ENCODE measurements around the gene COL16A1. TPM values are rescaled to one million over a fixed set of nuclear protein-coding genes. Genes with fewer than 3 reads are reported as not detected.

Gene COL16A1
- total and polyA plus RNA-seq, 5 donors from 2014 or later: not detected

DNA sequence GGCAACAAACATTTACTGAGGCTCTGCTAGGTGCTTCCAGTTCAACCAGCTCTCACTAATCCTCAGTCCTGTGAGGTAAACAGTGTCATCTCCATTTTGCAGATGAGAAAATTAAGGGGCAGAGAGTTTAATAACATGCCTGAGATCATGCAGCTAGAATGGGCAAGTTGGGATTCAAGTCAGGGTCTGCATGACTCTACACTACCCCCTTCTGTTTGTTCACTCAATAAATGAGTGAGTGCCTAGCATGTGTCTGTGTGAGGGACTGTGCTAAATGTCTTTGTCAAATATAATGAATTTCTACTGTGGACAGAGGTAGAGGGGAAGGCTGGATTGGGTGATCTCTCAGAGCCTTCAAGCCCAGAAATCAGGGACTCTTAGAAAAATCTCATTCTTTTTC is 63.6 kb downstream of the COL16A1 start:
- peaks cover 19% of the 10 kb centered on the region for H3K4me1 ChIP-seq (ENCODE audit: control insufficient read depth, insufficient read depth, low read length, poor library complexity, severe bottlenecking)

DNA sequence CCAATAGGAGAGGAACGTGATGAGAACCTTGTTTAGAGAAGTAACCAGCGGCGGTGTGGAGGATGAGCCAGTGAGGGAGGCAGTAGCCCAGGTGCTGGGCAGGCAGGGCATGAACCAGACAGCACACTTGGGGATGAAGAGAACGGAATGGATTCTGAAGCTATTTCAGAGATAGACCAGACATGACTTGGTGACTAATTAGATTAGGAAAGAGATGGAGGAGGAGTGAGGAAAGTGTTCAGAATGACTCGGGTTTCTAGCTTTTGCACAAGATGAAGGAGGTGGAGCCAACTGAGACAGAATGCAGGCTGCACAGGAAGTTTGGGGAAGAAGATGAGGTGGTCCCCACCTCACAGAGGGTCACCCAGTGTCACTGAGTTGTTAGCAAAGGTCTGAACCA is 64.3 kb downstream of the COL16A1 start:
- Histone ChIP-seq H3K9me3 (ENCODE audit: control insufficient read depth in 2 of 2, low read length in 2 of 2) (no peaks in the 10 kb centered on the region), H3K4me3 (ENCODE audit: low read depth, low read length) (no peak overlapping the region), H3K27me3 (ENCODE audit: control insufficient read depth, insufficient read depth, low read length) (no peaks in the 10 kb centered on the region), H3K4me1 (ENCODE audit: control insufficient read depth, insufficient read depth, low read length, poor library complexity, severe bottlenecking) (peaks cover 19% of the 10 kb centered on the region), H3K27ac (ENCODE audit: insufficient read depth, low read length, poor library complexity, severe bottlenecking) (no peak overlapping the region), H3K36me3 (ENCODE audit: control insufficient read depth, insufficient read depth, low read length) (peaks cover 19% of the 10 kb centered on the region)
- H3K9me3 Mint-ChIP-seq: no peaks in the 10 kb centered on the region
- no peak for DNase-seq
- peaks cover 27 to 46% (median 37%) of the 10 kb centered on the region in 4 donors for H3K4me1 Mint-ChIP-seq
- no peak overlapping the region for H3K4me3 Mint-ChIP-seq
- no peak for ATAC-seq (ENCODE audit: low read depth in 2 of 2)
- H3K36me3 Mint-ChIP-seq: peaks cover 8% of the 10 kb centered on the region
- peaks cover 2% of the 10 kb centered on the region for H3K27me3 Mint-ChIP-seq
- H3K27ac Mint-ChIP-seq: no peak overlapping the region

More for the DNA sequence above, 63.6 kb downstream of the COL16A1 start:
- Mint-ChIP-seq H3K27ac (no peak overlapping the region), H3K4me3 (no peak overlapping the region), H3K36me3 (peaks cover 4% of the 10 kb centered on the region), H3K9me3 (no peaks in the 10 kb centered on the region), H3K27me3 (peaks cover 8% of the 10 kb centered on the region), H3K4me1 (peaks cover 27 to 52% (median 40%) of the 10 kb centered on the region in 4 donors)
- Histone ChIP-seq H3K27ac (ENCODE audit: insufficient read depth, low read length, poor library complexity, severe bottlenecking) (no peak overlapping the region), H3K4me3 (ENCODE audit: low read depth, low read length) (no peak overlapping the region), H3K36me3 (ENCODE audit: control insufficient read depth, insufficient read depth, low read length) (peaks cover 14% of the 10 kb centered on the region), H3K27me3 (ENCODE audit: control insufficient read depth, insufficient read depth, low read length) (no peaks in the 10 kb centered on the region), H3K9me3 (ENCODE audit: control insufficient read depth in 2 of 2, low read length in 2 of 2) (no peaks in the 10 kb centered on the region)
- DNase-seq: no peak
- no peak for ATAC-seq (ENCODE audit: low read depth in 2 of 2)

GRCh38 chr1:31637915-31638673 is 65.7 kb downstream of the COL16A1 start:
- Mint-ChIP-seq H3K27ac (peak overlapping the region in 2 of 3 donors; percentile 2 to 30), H3K4me3 (peak overlapping the region in 1 of 4 donors; percentile 55), H3K4me1 (peaks cover 25 to 33% (median 28%) of the 10 kb centered on the region in 4 donors), H3K27me3 (no peaks in the 10 kb centered on the region), H3K9me3 (no peaks in the 10 kb centered on the region), H3K36me3 (peaks cover 9% of the 10 kb centered on the region)
- Histone ChIP-seq H3K27me3 (ENCODE audit: control insufficient read depth, insufficient read depth, low read length) (no peaks in the 10 kb centered on the region), H3K4me1 (ENCODE audit: control insufficient read depth, insufficient read depth, low read length, poor library complexity, severe bottlenecking) (peaks cover 7% of the 10 kb centered on the region), H3K4me3 (ENCODE audit: low read depth, low read length) (no peak overlapping the region), H3K36me3 (ENCODE audit: control insufficient read depth, insufficient read depth, low read length) (peaks cover 27% of the 10 kb centered on the region), H3K27ac (ENCODE audit: insufficient read depth, low read length, poor library complexity, severe bottlenecking) (no peak overlapping the region), H3K9me3 (ENCODE audit: control insufficient read depth in 2 of 2, low read length in 2 of 2) (no peaks in the 10 kb centered on the region)
- DNase-seq: no peak
- ATAC-seq (ENCODE audit: low read depth in 2 of 2): no peak

DNA sequence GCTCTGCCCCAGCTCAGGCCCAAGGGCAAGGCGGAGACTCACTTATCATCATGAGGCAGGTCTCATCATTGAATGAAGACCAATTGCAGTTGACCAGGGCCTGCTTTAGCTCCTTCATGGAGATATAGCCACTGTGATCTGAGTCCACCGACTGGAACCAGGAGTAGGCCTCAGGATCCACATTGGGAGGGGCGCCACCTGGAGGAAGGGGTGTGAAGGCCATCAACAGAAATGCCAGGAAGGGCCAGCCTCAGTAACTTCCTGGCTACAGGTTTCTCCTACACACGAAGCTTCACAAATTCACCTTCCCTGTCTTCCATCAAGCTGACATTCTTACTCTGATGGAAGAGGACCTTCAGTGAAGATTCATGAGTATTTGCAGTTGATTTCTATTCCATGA is 70.7 kb downstream of the COL16A1 start:
- peaks cover 26% of the 10 kb centered on the region for H3K36me3 Mint-ChIP-seq
- H3K27ac Mint-ChIP-seq: no peak overlapping the region

DNA sequence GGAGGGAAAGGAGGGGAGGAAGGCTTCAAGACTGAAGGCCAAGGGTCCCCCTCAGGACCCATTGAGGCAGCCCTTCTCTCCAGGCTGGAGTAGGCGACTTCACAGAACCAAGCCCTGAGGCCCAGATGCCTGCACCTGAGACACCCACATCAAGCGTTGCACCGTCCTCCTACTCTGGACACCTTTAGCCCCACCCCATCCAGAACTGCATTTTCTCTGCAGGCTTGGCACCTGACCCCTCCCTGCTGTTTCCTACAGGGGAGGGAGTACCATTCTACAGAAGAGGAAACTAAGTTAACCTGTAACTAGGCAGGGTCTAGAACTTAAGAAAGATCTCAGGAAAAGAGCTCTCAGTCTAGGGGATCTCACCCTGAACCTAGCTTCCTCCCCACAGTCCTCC is 71.2 kb downstream of the COL16A1 start:
- H3K27ac Mint-ChIP-seq: no peak overlapping the region
- peaks cover 29% of the 10 kb centered on the region for H3K36me3 Mint-ChIP-seq

More for the DNA sequence above, 70.7 kb downstream of the COL16A1 start:
- Mint-ChIP-seq H3K4me3 (no peak overlapping the region), H3K9me3 (no peaks in the 10 kb centered on the region), H3K4me1 (peaks cover 20 to 24% (median 23%) of the 10 kb centered on the region in 4 donors), H3K27me3 (no peaks in the 10 kb centered on the region)
- Histone ChIP-seq H3K9me3 (ENCODE audit: control insufficient read depth in 2 of 2, low read length in 2 of 2) (no peaks in the 10 kb centered on the region), H3K27ac (ENCODE audit: insufficient read depth, low read length, poor library complexity, severe bottlenecking) (no peak overlapping the region), H3K36me3 (ENCODE audit: control insufficient read depth, insufficient read depth, low read length) (peaks cover 66% of the 10 kb centered on the region), H3K4me1 (ENCODE audit: control insufficient read depth, insufficient read depth, low read length, poor library complexity, severe bottlenecking) (peaks cover 6% of the 10 kb centered on the region), H3K27me3 (ENCODE audit: control insufficient read depth, insufficient read depth, low read length) (no peaks in the 10 kb centered on the region), H3K4me3 (ENCODE audit: low read depth, low read length) (no peak overlapping the region)
- peak in 1 of 3 donors; percentile 14 for DNase-seq
- no peak for ATAC-seq (ENCODE audit: low read depth in 2 of 2)

DNA sequence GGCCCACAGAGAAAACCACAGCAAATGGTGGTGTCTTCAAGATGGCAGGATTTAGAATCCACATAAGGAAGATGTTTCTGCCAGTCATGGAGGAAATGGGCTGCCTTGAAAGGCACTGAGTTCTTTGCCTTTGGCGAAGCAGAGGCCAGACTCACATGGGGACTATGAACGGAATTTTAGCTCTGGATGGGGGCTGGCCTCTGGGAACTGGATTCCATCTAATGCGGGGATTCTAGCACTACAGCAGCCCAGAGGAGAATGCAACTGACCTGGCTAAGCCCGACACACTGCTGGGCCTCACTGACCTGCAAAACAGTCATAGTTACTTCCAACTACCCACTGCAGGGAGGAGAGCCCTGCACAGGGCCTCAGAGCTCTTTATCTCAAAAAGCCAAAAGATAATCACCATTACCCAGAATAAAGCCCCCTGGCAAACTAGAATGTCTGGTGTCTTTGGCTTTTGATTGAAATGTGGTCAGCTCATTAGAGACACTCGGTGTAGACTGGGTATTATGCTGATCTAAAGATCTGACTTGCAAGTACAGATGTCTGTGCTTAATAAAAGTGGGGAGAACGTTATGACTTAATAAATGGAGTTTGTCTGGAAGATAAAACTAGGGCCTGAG is 74.8 kb downstream of the COL16A1 start:
- Histone ChIP-seq H3K36me3 (ENCODE audit: control insufficient read depth, insufficient read depth, low read length) (peaks cover 53% of the 10 kb centered on the region), H3K9me3 (ENCODE audit: control insufficient read depth in 2 of 2, low read length in 2 of 2) (no peaks in the 10 kb centered on the region), H3K27ac (ENCODE audit: insufficient read depth, low read length, poor library complexity, severe bottlenecking) (no peak overlapping the region), H3K4me1 (ENCODE audit: control insufficient read depth, insufficient read depth, low read length, poor library complexity, severe bottlenecking) (no peaks in the 10 kb centered on the region), H3K27me3 (ENCODE audit: control insufficient read depth, insufficient read depth, low read length) (no peaks in the 10 kb centered on the region), H3K4me3 (ENCODE audit: low read depth, low read length) (no peak overlapping the region)
- Mint-ChIP-seq H3K9me3 (peaks cover 0 to 2% (median 0%) of the 10 kb centered on the region in 7 donors), H3K36me3 (peaks cover 26% of the 10 kb centered on the region), H3K27me3 (no peaks in the 10 kb centered on the region), H3K4me3 (no peak overlapping the region), H3K27ac (no peak overlapping the region), H3K4me1 (peaks cover 0 to 7% (median 3%) of the 10 kb centered on the region in 4 donors)
- DNase-seq (no peak), ATAC-seq (ENCODE audit: low read depth in 2 of 2) (no peak)

More for the DNA sequence above, 71.2 kb downstream of the COL16A1 start:
- Histone ChIP-seq H3K9me3 (ENCODE audit: control insufficient read depth in 2 of 2, low read length in 2 of 2) (no peaks in the 10 kb centered on the region), H3K27ac (ENCODE audit: insufficient read depth, low read length, poor library complexity, severe bottlenecking) (no peak overlapping the region), H3K27me3 (ENCODE audit: control insufficient read depth, insufficient read depth, low read length) (no peaks in the 10 kb centered on the region), H3K36me3 (ENCODE audit: control insufficient read depth, insufficient read depth, low read length) (peaks cover 66% of the 10 kb centered on the region), H3K4me3 (ENCODE audit: low read depth, low read length) (no peak overlapping the region), H3K4me1 (ENCODE audit: control insufficient read depth, insufficient read depth, low read length, poor library complexity, severe bottlenecking) (peaks cover under 1% of the 10 kb centered on the region)
- H3K9me3 Mint-ChIP-seq: no peaks in the 10 kb centered on the region
- peaks cover 16 to 20% (median 18%) of the 10 kb centered on the region in 4 donors for H3K4me1 Mint-ChIP-seq
- H3K4me3 Mint-ChIP-seq: no peak overlapping the region
- no peaks in the 10 kb centered on the region for H3K27me3 Mint-ChIP-seq
- ATAC-seq (ENCODE audit: low read depth in 2 of 2) (no peak), DNase-seq (no peak)

GRCh38 chr1:31627930-31628559 is 75.8 kb downstream of the COL16A1 start:
- peaks cover 0 to 9% (median 5%) of the 10 kb centered on the region in 4 donors for H3K4me1 Mint-ChIP-seq

More at GRCh38 chr1:31627930-31628559, 75.8 kb downstream of the COL16A1 start:
- Histone ChIP-seq H3K27ac (ENCODE audit: insufficient read depth, low read length, poor library complexity, severe bottlenecking) (no peak overlapping the region), H3K36me3 (ENCODE audit: control insufficient read depth, insufficient read depth, low read length) (peaks cover 49% of the 10 kb centered on the region), H3K27me3 (ENCODE audit: control insufficient read depth, insufficient read depth, low read length) (no peaks in the 10 kb centered on the region), H3K4me1 (ENCODE audit: control insufficient read depth, insufficient read depth, low read length, poor library complexity, severe bottlenecking) (no peaks in the 10 kb centered on the region), H3K9me3 (ENCODE audit: control insufficient read depth in 2 of 2, low read length in 2 of 2) (no peaks in the 10 kb centered on the region), H3K4me3 (ENCODE audit: low read depth, low read length) (no peak overlapping the region)
- Mint-ChIP-seq H3K27ac (no peak overlapping the region), H3K27me3 (no peaks in the 10 kb centered on the region), H3K36me3 (peaks cover 30% of the 10 kb centered on the region), H3K9me3 (peaks cover 0 to 2% (median 0%) of the 10 kb centered on the region in 7 donors), H3K4me3 (no peak overlapping the region)
- no peak for ATAC-seq (ENCODE audit: low read depth in 2 of 2)
- DNase-seq: no peak
